K562 (cell line): Measurements from ENCODE around the gene DYRK2. TPM values are rescaled to one million over a fixed set of nuclear protein-coding genes. Genes with fewer than 3 reads are reported as not detected.
A peak's percentile ranks its signal among the peaks of the same experiment; 100 is the strongest.

Source experiments
- ATF6 ChIP-seq: sonication (generic); formaldehyde crosslinking; IDR thresholded peaks from 2 replicates; pipeline ENCODE4 v1.4.0; 2020; ENCODE audit warnings: mild to moderate bottlenecking, missing genetic modification reagents
- CHD2 ChIP-seq: IDR thresholded peaks from 2 replicates; pipeline ENCODE4 v1.6.1; 2011; ENCODE audit warnings: low read depth, low read length
- KLF16 ChIP-seq: IDR thresholded peaks from 2 replicates; pipeline ENCODE4 v1.6.1; 2016; ENCODE audit warnings: antibody characterized with exemption
- L3MBTL2 ChIP-seq: fragments of 450-650 bp; IDR thresholded peaks from 2 replicates; pipeline ENCODE4 v1.6.1; 2016; ENCODE audit warnings: mild to moderate bottlenecking, moderate library complexity
- MED1 ChIP-seq: sonication (generic); formaldehyde crosslinking; IDR thresholded peaks from 2 replicates; pipeline ENCODE4 v1.8.1; 2023; ENCODE audit warnings: missing genetic modification reagents, borderline replicate concordance
- MNT ChIP-seq, 2 experiments: fragments of 450-650 bp; conservative IDR thresholded peaks; 2 replicates each; pipeline ENCODE4 v1.6.1; 2017; ENCODE audit warnings: mild to moderate bottlenecking in 2 of 2, moderate library complexity in 2 of 2
- MYC ChIP-seq, 2 experiments: fragments of 250-450 bp in 1 of 2; sonication (Bioruptor Pico) in 1 of 2; IDR thresholded peaks; 2 replicates each; pipeline versions ENCODE4 v1.5.1 to v1.6.1; 2012 to 2021; ENCODE audit warnings: low read depth in 2 of 2, borderline replicate concordance in 1 of 2, improper control_type of control experiment in 1 of 2, low read length in 1 of 2, mild to moderate bottlenecking in 1 of 2, moderate library complexity in 1 of 2
- NR4A1 ChIP-seq, 2 experiments: fragments of 250-450 bp in 1 of 2; fragments of 450-650 bp in 1 of 2; sonication (Bioruptor Pico) in 1 of 2; IDR thresholded peaks; 2 replicates each; pipeline versions ENCODE4 v1.4.0 to v1.6.1; 2016 to 2020; ENCODE audit warnings: mild to moderate bottlenecking in 2 of 2, missing compliant biosample characterization in 1 of 2, missing genetic modification characterization in 1 of 2, moderate library complexity in 1 of 2
- PREB ChIP-seq: sonication (generic); formaldehyde crosslinking; IDR thresholded peaks from 2 replicates; pipeline ENCODE4 v1.8.1; 2023; ENCODE audit warnings: mild to moderate bottlenecking, missing genetic modification reagents
- RBM14 ChIP-seq: fragments of 200-400 bp; formaldehyde crosslinking; IDR thresholded peaks from 2 replicates; pipeline ENCODE4 v1.6.1; 2018; ENCODE audit warnings: low read depth, mild to moderate bottlenecking, low read length, moderate library complexity, borderline replicate concordance; ENCODE audit not compliant: insufficient read depth
- RHOXF2B ChIP-seq: fragments of 250-450 bp; sonication (Bioruptor Pico); conservative IDR thresholded peaks from 2 replicates; pipeline ENCODE4 v1.5.1; 2021
- SIRT6 ChIP-seq: IDR thresholded peaks from one replicate; pipeline ENCODE4 v1.6.1; 2012; ENCODE audit warnings: low read depth, mild to moderate bottlenecking, control low read depth, inconsistent platforms, low read length, moderate library complexity
- SMARCA4 ChIP-seq: fragments of 450-650 bp; IDR thresholded peaks from 2 replicates; pipeline ENCODE4 v1.6.1; 2016
- U2AF1 ChIP-seq: fragments of 200-400 bp; formaldehyde crosslinking; optimal IDR thresholded peaks from 2 replicates; pipeline ENCODE3; 2017; ENCODE audit warnings: mild to moderate bottlenecking, low read depth, low read length, moderate library complexity
- ZBTB26 ChIP-seq: fragments of 450-650 bp; formaldehyde crosslinking; IDR thresholded peaks from 2 replicates; pipeline ENCODE4 v1.4.0; 2022; ENCODE audit warnings: missing genetic modification characterization
- ZNF24 ChIP-seq: fragments of 450-650 bp; IDR thresholded peaks from 2 replicates; pipeline ENCODE4 v1.6.1; 2016
- ZNF3 ChIP-seq: fragments of 250-450 bp; sonication (Bioruptor Pico); IDR thresholded peaks from 2 replicates; pipeline ENCODE4 v1.5.0; 2021; ENCODE audit warnings: mild to moderate bottlenecking, moderate library complexity
- ZNF311 ChIP-seq: fragments of 250-450 bp; sonication (Bioruptor Pico); IDR thresholded peaks from 2 replicates; pipeline ENCODE4 v1.4.0; 2020; ENCODE audit warnings: mild to moderate bottlenecking, moderate library complexity
- ZNF449 ChIP-seq: fragments of 250-450 bp; sonication (Bioruptor Pico); IDR thresholded peaks from 2 replicates; pipeline ENCODE4 v1.8.0; 2022; ENCODE audit warnings: moderate library complexity, mild to moderate bottlenecking, inconsistent platforms
- ZNF551 ChIP-seq: fragments of 250-450 bp; sonication (Bioruptor Pico); IDR thresholded peaks from 2 replicates; pipeline ENCODE4 v1.5.0; 2021; ENCODE audit warnings: mild to moderate bottlenecking, moderate library complexity
- ZNF764 ChIP-seq: fragments of 250-450 bp; sonication (Bioruptor Pico); IDR thresholded peaks from 2 replicates; pipeline ENCODE4 v1.4.0; 2020; ENCODE audit warnings: low read depth, mild to moderate bottlenecking, moderate library complexity
- polyA plus RNA-seq, 8 experiments: library from polyadenylated mRNA; depleted of rRNA in 4 of 8; stranded (reverse) in 5 of 8; unstranded in 3 of 8; fragments of >200 nt; fragmentation: Nextera tagmentation in 2 of 8; fragmentation: Illumina TruSeq in 1 of 8; extraction: Ambion mirVana in 2 of 8; extraction: Trizol in 1 of 8; gene quantifications; 2 replicates each; pipeline versions ENCODE4 v1.2.1 to v1.2.3, GENCODE V29; 2011 to 2014; ENCODE audit warnings: inconsistent platforms in 1 of 8, missing spikeins in 1 of 8
- total RNA-seq, 7 experiments: library from RNA; depleted of rRNA in 6 of 7; stranded (reverse); fragments of >200 nt in 6 of 7; fragmentation: Illumina TruSeq in 2 of 7; extraction: Trizol in 2 of 7; gene quantifications; 2 replicates each; pipeline versions ENCODE4 v1.2.1 to v1.2.3, GENCODE V29; 2011 to 2021; ENCODE audit warnings: low replicate concordance in 1 of 7

The DYRK2 gene
- total and polyA plus RNA-seq, 9 of the 15 experiments (the other 6 are each of a cell fraction or from before 2014, with no cell fraction given): 1.7 to 15.4 (median 8.4) TPM

GRCh38 chr12:67647799-67648520, 585 bp upstream of the DYRK2 start (continued):
- TF ChIP-seq ZNF449 (CRISPR knock-in tag): no peak
- TF ChIP-seq U2AF1: no peak
- TF ChIP-seq ZNF3: no peak
- TF ChIP-seq ZBTB26: no peak
- TF ChIP-seq ZNF311 (CRISPR knock-in tag): no peak
- TF ChIP-seq MED1 (CRISPR knock-in tag): no peak
- no peak for TF ChIP-seq ZNF24
- no peak for TF ChIP-seq KLF16
- TF ChIP-seq RBM14: no peak
- no peak for TF ChIP-seq ZNF551 (CRISPR knock-in tag)
- no peak for TF ChIP-seq PREB (CRISPR knock-in tag)
- no peak for TF ChIP-seq CHD2
- TF ChIP-seq MYC (IDR thresholded peaks at IDR 0.05; ENCODE audit: low read depth, low read length): no peak
- no peak for TF ChIP-seq MYC (CRISPR knock-in tag; IDR thresholded peaks at IDR 0.05; ENCODE audit: borderline replicate concordance, low read depth)
- peak; percentile 45 to 85; a peak in 3 of 4 replicates for TF ChIP-seq MNT (conservative IDR thresholded peaks at IDR 0.05)
- TF ChIP-seq SIRT6: no peak
- no peak for TF ChIP-seq ATF6 (CRISPR knock-in tag)
- no peak for TF ChIP-seq ZNF764 (CRISPR knock-in tag)
- TF ChIP-seq NR4A1 (CRISPR knock-in tag; IDR thresholded peaks at IDR 0.05): no peak
- TF ChIP-seq NR4A1 (tag; IDR thresholded peaks at IDR 0.05): no peak
- TF ChIP-seq L3MBTL2: peak; percentile 34; the same call in 1 of the 2 replicates
- TF ChIP-seq RHOXF2B (CRISPR knock-in tag): no peak
- no peak for TF ChIP-seq SMARCA4
